HepG2 (cell line): ENCODE measurements around the gene CHMP6. TPM values are rescaled to one million over a fixed set of nuclear protein-coding genes. Genes with fewer than 3 reads are reported as not detected.

Experiments
- ATAC-seq: fragments of 200-7000 bp; cut with Tn5 transposase; 3 replicates; pipeline ENCODE4 v1.9.1; 2020; ENCODE audit warnings: mild to moderate bottlenecking, moderate library complexity
- BruUV-seq: library from RNA; stranded (reverse); fragments of 400-500 nt; replicated peaks from 2 replicates; lab custom pipeline; 2021; lab: Mats Ljungman, UMichigan
- CTCF ChIA-PET: fragments of 300-600 bp; formaldehyde crosslinking; extraction: SDS; loops from one replicate; lab custom pipeline; 2021; ENCODE audit warnings: low total read pairs, inconsistent platforms, low intra/inter-chr PET ratio; lab: Yijun Ruan, JAX
- POLR2A ChIA-PET: fragments of 350-600 bp; sonication (Branson Sonifier 250); formaldehyde crosslinking; loops from one replicate; lab custom pipeline; 2020; ENCODE audit warnings: antibody characterized with exemption, inconsistent platforms; lab: Yijun Ruan, JAX
- DNase-seq: peaks from one replicate; pipeline ENCODE4 v3.0.0-alpha.2; 2015; ENCODE audit warnings: low spot score
- FAIRE-seq: peaks from 3 replicates; lab custom pipeline; 2011; peaks lifted over from hg19 to GRCh38; lab: Jason Lieb, UNC
- H2AFZ ChIP-seq: one replicate; pipeline ENCODE4 v1.6.1; 2011; ENCODE audit warnings: low read length, inconsistent platforms
- H3K27ac ChIP-seq: fragments of 300-600 bp; 3 replicates; pipeline ENCODE4 v1.8.0; 2011; ENCODE audit warnings: mixed run types, mild to moderate bottlenecking, mixed read lengths, low read length, inconsistent platforms; ENCODE audit not compliant: insufficient read depth; ENCODE audit errors: extremely low read length
- H3K27me3 ChIP-seq, 2 experiments: fragments of 200-600 bp in 1 of 2; 2 replicates in 1 of 2; 3 replicates in 1 of 2; pipeline versions ENCODE4 v1.6.0 to v1.8.0; 2011; ENCODE audit warnings: low read length in 2 of 2, mild to moderate bottlenecking in 2 of 2, moderate library complexity in 2 of 2, inconsistent platforms in 1 of 2; ENCODE audit not compliant: insufficient read depth in 2 of 2, control insufficient read depth in 1 of 2
- H3K36me3 ChIP-seq, 2 experiments: fragments of 200-600 bp in 1 of 2; replicated peaks in 1 of 2; 2 replicates in 1 of 2; 3 replicates in 1 of 2; pipeline versions ENCODE4 v1.5.1 to v1.8.0; 2011; ENCODE audit warnings: low read length in 2 of 2, inconsistent platforms in 1 of 2; ENCODE audit not compliant: insufficient read depth in 2 of 2, control insufficient read depth in 1 of 2
- H3K4me1 ChIP-seq: 2 replicates; pipeline ENCODE4 v1.5.1; 2012; ENCODE audit warnings: low read length, inconsistent platforms; ENCODE audit not compliant: insufficient read depth
- H3K4me2 ChIP-seq: 2 replicates; pipeline ENCODE4 v1.6.0; 2011; ENCODE audit warnings: low read depth, low read length, inconsistent platforms
- H3K4me3 ChIP-seq, 3 experiments: fragments of 200-600 bp in 1 of 3; sonication (generic), shearing (Covaris generic) in 1 of 3; replicated peaks in 1 of 3; 2 replicates each; pipeline ENCODE4 v1.5.1; 2011 to 2016; ENCODE audit warnings: low read length in 3 of 3, inconsistent platforms in 2 of 3, low read depth in 2 of 3, mild to moderate bottlenecking in 2 of 3, control low read depth in 1 of 3, mixed read lengths in 1 of 3; ENCODE audit not compliant: insufficient read depth in 1 of 3
- H3K79me2 ChIP-seq: one replicate; pipeline ENCODE4 v1.6.1; 2011; ENCODE audit warnings: low read length, inconsistent platforms; ENCODE audit not compliant: insufficient read depth
- H3K9ac ChIP-seq: 2 replicates; pipeline ENCODE4 v1.6.0; 2011; ENCODE audit warnings: mild to moderate bottlenecking, low read depth, low read length, inconsistent platforms; ENCODE audit not compliant: insufficient read depth
- H3K9me3 ChIP-seq: 2 replicates; pipeline ENCODE4 v1.5.1; 2012; ENCODE audit warnings: mild to moderate bottlenecking, low read length
- H4K20me1 ChIP-seq: 2 replicates; pipeline ENCODE4 v1.6.0; 2011; ENCODE audit warnings: inconsistent platforms, mild to moderate bottlenecking, low read length, moderate library complexity; ENCODE audit not compliant: insufficient read depth
- ATF7 ChIP-seq, 2 experiments: fragments of 450-650 bp in 1 of 2; sonication (generic) in 1 of 2; formaldehyde crosslinking in 1 of 2; IDR thresholded peaks; 2 replicates each; pipeline versions ENCODE4 v1.4.0 to v1.6.1; 2016 to 2020; ENCODE audit warnings: antibody characterized with exemption in 1 of 2, mild to moderate bottlenecking in 1 of 2, missing genetic modification reagents in 1 of 2
- CEBPB ChIP-seq: IDR thresholded peaks from 2 replicates; pipeline ENCODE4 v1.6.1; 2011; ENCODE audit warnings: low read depth, low read length, improper control_type of control experiment, borderline replicate concordance
- CREB1 ChIP-seq, 2 experiments: fragments of 450-650 bp in 1 of 2; IDR thresholded peaks; 2 replicates each; pipeline ENCODE4 v1.6.1; 2016 to 2017; ENCODE audit warnings: control low read depth in 1 of 2, mild to moderate bottlenecking in 1 of 2, missing compliant biosample characterization in 1 of 2, missing genetic modification characterization in 1 of 2
- KMT2B ChIP-seq: IDR thresholded peaks from 2 replicates; pipeline ENCODE4 v1.6.1; 2016; ENCODE audit warnings: missing genetic modification reagents, missing compliant biosample characterization
- ZBTB39 ChIP-seq: sonication (generic); formaldehyde crosslinking; IDR thresholded peaks from 2 replicates; pipeline ENCODE4 v1.5.0; 2020; ENCODE audit warnings: missing genetic modification reagents
- WGBS: methylation state at CpG from one replicate; pipeline ENCODE4 v1.1.6; 2017; ENCODE audit warnings: low lambda C conversion rate; 5-methylcytosine and 5-hydroxymethylcytosine counted together
- in situ Hi-C: cut with HindIII; loops from 2 replicates; pipeline ENCODE4 v1.10.0; 2017; ENCODE audit warnings: low pct_unique_long_range_greater_than_20kb; ENCODE audit not compliant: extremely low pct_ligation_motif_present
- intact Hi-C: fragments of 100-400 bp; cut with micrococcal nuclease; formaldehyde crosslinking; loops from one replicate; pipeline ENCODE4 v1.10.0; 2022; ENCODE audit not compliant: unreplicated experiment
- polyA plus RNA-seq, 8 experiments: library from polyadenylated mRNA; depleted of rRNA in 3 of 8; stranded (reverse) in 7 of 8; unstranded in 1 of 8; fragments of >200 nt; fragmentation: Illumina TruSeq in 4 of 8; extraction: Trizol in 4 of 8; gene quantifications; 2 replicates each; pipeline versions ENCODE4 v1.2.1 to v1.2.3, GENCODE V29; 2011 to 2016; ENCODE audit warnings: low read depth in 4 of 8, missing spikeins in 1 of 8, mixed read lengths in 1 of 8; ENCODE audit not compliant: insufficient read depth in 1 of 8
- total RNA-seq, 5 experiments: library from RNA; depleted of rRNA; stranded (reverse); fragments of >200 nt; fragmentation: Illumina TruSeq; extraction: Trizol; gene quantifications; 2 replicates each; pipeline ENCODE4 v1.2.3, GENCODE V29; 2016; ENCODE audit warnings: low read depth in 1 of 5

The CHMP6 gene
- total and polyA plus RNA-seq, 2 of the 13 experiments (the other 11 are each of a cell fraction or from before 2014, with no cell fraction given), result 11.1 to 24.2 TPM

GRCh38 chr17:80976701-80977100, 14.9 kb upstream of the CHMP6 start:
- Histone ChIP-seq H3K9ac (no peak overlapping the region), H3K4me3 (no peak overlapping the region), H2AFZ (no peak overlapping the region), H3K4me1 (peaks cover 7% of the 10 kb centered on the region; the same call in 1 of the 2 replicates), H3K4me2 (no peak overlapping the region), H3K36me3 (no peaks in the 10 kb centered on the region), H3K79me2 (no peaks in the 10 kb centered on the region), H3K9me3 (no peaks in the 10 kb centered on the region), H4K20me1 (no peaks in the 10 kb centered on the region), H3K27me3 (peaks cover 9 to 32% of the 10 kb centered on the region in 2 experiments; a peak in 3 of 5 replicates), H3K27ac (no peak overlapping the region)
- BruUV-seq, result no TSS peak
- POLR2A ChIA-PET, result no interaction called here
- CTCF ChIA-PET, result no interaction called here
- peak; percentile 72 for TF ChIP-seq ATF7 (IDR thresholded peaks at IDR 0.05)
- no peak for TF ChIP-seq ATF7 (CRISPR knock-in tag; IDR thresholded peaks at IDR 0.05)
- no peak for TF ChIP-seq KMT2B (CRISPR knock-in tag)
- peak; percentile 66 for TF ChIP-seq CREB1 (IDR thresholded peaks at IDR 0.05)
- no peak for TF ChIP-seq CREB1 (CRISPR knock-in tag; IDR thresholded peaks at IDR 0.05)
- ATAC-seq (no peak), DNase-seq (no peak), FAIRE-seq (no peak)
- 51% methylated on average over 3 of the region's 3 CpGs for WGBS
- in situ Hi-C loops (no loop called here), intact Hi-C loops (loop anchor here (5.0 kb wide), 1 partner anchor 549 kb away; no protein-coding TSS in a partner anchor)

GRCh38 chr17:80977172-80977571, 14.5 kb upstream of the CHMP6 start:
- WGBS, result 27% methylated on average over 4 of the region's 4 CpGs
- Histone ChIP-seq H3K4me2 (no peak overlapping the region), H4K20me1 (no peaks in the 10 kb centered on the region), H3K79me2 (no peaks in the 10 kb centered on the region), H3K9me3 (no peaks in the 10 kb centered on the region), H3K4me3 (no peak overlapping the region), H3K27ac (no peak overlapping the region), H3K27me3 (peaks cover 9 to 33% of the 10 kb centered on the region in 2 experiments; a peak in 4 of 5 replicates), H3K36me3 (no peaks in the 10 kb centered on the region), H2AFZ (no peak overlapping the region), H3K9ac (no peak overlapping the region), H3K4me1 (peaks cover 7% of the 10 kb centered on the region; the same call in 1 of the 2 replicates)
- TF ChIP-seq CEBPB (peak; percentile 64; the same call in 1 of the 2 replicates), ZBTB39 (CRISPR knock-in tag) (no peak)
- ATAC-seq (no peak), DNase-seq (no peak), FAIRE-seq (no peak)
- CTCF ChIA-PET, result no interaction called here
- in situ Hi-C loops (no loop called here), intact Hi-C loops (loop anchor here (5.0 kb wide), 1 partner anchor 550 kb away; no protein-coding TSS in a partner anchor)
- no TSS peak for BruUV-seq
- POLR2A ChIA-PET, result no interaction called here
